NCI-H446 (cell line): ENCODE measurements around the gene DCUN1D1.
A peak's percentile ranks its signal among the peaks of the same experiment; 100 is the strongest.

Experiments
- DNase-seq, 2 experiments: peaks; one replicate each; lab custom pipeline; 2025; lab: John Stamatoyannopoulos, UW

The DCUN1D1 gene

DNA sequence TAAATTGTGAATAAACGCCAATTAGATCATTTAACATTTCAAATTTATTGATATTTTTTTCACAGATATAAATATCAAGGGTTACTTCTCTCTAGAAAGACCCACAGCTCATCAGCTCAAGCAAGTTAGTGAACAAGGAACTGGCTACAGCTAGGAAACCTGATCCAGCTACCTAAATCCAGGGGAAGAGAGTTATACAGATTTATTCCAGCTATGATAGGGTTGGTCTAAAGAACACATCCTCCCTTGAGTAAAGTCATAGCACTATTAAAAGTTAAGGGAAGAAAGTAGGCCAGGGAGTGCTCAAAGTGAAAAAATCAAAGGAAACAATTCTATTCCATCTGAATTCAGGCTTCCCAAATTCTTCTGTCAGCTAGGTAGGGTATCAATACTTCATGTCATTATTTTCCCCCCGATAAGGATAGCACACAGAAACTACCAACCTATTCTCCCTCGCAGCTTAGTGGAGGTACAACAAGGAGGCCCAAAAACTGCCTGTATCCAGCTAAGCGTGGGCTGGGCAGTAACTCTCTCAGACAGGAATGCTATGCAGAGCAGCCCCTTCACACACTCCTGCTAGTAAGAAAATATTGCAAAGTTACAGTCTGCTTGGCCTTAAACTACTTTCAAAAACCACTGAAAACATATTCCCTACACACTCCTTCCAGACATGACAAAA is 44.0 kb downstream of the DCUN1D1 start:
- no peak for DNase-seq

DNA sequence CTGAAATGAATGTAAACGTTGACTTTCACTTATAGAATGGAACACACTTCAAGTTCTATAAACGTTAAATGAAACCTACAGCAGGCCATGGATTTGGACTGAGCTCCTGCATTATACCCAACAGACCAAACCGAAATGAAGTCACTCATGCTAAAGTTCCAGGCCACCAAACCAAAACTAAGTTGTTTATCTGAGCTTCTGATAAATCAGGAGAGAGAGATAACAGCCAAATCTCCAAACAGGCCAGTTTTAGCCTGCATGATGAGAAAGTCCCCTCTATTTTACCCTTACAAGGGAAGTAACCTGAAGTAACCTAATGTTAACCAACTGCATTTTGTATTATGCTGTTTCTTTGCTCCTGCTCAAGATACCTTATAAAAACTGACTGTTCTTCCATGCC is 44.5 kb downstream of the DCUN1D1 start:
- no peak for DNase-seq

DNA sequence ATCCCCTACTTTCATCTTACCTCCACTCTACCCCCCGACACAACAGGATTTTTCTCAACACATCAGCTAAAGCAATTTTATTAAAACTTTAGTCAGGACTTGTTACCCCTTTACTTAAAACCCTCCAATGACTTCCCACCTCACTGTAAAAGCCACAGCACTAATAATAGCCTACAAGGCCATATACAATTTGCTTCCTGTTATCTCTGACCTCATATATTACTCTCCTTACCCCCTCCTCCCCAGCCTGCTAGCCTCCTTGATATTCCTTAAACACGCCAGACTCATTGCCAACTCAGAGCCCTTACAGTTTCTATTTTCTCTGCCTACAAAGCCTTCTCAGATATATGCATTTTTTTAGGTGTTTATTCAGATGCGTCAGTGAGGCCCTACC is 54.4 kb downstream of the DCUN1D1 start:
- DNase-seq = no peak

DNA sequence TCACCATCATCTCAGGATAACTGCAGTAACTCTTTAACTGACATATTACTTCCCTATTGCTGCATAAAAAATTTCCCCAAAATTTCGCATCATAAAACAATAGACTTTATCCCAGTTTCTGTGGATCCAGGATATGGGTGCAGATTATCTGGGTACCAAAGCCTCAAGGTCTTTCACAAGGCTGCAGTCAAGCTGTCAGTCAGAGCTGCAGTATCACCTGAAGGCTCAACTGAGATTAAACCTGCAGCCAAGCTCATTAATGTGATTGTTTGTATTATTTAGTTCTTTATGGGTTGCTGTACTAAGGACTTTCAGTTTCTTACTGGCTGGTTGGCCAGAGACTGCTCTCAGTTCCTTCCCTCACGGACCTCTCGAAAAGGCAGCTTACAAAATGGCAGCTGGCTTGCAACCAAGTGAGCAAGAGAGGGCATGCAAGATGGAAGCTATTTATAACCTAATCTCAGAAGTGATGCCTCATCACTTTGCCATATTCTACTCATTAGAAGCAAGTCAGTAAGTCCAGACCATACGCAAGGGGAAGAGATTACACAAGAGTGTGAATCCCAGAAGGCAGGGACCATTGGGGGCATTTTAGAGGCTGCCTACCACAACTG is 54.9 kb downstream of the DCUN1D1 start:
- DNase-seq = peak in 1 of 2 experiments; percentile 8

DNA sequence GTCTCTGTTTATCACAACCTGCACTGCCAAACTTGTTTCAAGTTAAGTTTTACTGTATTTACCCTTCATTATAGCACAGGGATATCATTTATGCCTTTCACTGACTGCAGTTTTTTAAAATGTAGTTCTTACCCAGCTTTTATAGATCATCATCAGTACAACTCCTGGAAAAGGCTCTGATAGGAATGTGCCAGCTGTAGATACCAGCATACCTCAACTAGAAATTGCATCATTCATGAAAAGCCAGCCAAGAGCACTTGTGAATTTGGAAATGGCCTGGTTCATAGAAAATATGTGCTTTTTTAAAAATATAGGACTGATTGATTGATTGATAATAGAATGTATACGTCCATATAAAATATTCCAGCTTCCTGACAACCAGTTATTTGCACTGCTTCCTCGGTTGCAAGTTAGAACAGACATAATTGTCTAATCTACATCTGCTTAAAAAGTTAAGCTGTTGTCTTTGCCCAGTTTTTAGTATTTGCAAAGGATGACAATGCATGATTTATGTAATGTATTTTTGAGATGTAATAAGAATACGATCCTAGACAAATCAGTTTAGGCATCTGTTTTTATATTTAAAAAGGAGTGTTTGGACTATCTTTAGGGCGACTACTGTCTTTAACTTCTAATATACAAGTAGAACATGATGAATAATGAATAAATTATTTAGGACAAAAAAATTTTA is 58.5 kb downstream of the DCUN1D1 start:
- DNase-seq = no peak

DNA sequence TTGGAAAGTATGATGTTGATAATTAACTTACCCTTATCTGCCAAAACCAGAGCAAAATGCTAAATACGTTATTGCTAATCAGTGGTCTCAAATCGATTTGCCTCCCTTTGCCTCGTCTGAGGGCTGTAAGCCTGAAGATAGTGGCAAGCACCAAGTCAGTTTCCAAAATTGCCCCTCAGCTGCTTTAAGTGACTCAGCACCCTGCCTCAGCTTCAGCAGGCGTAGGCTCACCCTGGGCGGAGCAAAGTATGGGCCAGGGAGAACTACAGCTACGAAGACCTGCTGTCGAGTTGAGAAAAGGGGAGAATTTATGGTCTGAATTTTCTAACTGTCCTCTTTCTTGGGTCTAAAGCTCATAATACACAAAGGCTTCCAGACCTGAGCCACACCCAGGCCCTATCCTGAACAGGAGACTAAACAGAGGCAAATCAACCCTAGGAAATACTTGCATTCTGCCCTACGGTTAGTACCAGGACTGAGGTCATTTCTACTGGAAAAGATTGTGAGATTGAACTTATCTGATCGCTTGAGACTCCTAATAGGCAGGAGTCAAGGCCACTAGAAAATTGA is 59.7 kb downstream of the DCUN1D1 start:
- DNase-seq = no peak

DNA sequence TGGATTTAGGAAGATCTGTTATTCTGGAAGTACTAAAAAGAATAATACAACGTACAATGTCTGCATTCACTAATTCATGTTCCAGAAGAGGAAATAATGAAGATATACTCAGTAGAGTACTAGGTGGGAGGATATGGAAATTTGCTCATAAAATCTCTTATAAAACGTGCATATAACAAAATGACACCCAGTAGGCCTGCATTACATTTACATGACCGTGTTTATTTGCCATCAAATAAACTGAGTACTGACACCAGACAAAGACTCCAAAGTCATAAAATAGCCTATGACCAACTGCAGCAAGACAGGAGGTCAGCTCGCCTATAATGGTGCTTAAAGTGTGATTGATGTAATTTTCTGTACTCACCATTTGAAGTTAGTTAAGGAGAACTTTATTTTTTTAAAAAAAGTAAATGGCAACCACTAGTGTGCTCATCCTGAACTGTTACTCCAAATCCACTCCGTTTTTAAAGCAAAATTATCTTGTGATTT is 60.4 kb downstream of the DCUN1D1 start:
- no peak for DNase-seq

DNA sequence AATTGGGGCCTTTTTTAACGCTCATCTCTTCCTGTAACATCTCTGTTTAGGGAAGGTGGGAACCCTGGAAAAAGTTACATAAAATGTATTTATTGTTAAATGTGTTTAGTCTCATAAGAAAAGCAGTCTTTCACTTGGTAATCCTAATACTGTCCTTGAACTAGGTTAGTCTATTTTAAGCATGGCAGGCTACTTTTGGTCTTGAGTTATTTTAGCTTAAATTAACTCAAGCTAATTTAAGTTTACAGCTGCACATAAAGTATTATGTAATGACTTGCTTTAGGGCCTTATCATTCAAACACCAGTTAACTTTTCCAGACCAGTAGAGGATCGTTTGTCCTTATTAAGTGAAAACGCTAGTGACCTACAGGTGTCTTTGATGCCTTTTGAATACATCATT is 63.2 kb downstream of the DCUN1D1 start:
- no peak for DNase-seq

DNA sequence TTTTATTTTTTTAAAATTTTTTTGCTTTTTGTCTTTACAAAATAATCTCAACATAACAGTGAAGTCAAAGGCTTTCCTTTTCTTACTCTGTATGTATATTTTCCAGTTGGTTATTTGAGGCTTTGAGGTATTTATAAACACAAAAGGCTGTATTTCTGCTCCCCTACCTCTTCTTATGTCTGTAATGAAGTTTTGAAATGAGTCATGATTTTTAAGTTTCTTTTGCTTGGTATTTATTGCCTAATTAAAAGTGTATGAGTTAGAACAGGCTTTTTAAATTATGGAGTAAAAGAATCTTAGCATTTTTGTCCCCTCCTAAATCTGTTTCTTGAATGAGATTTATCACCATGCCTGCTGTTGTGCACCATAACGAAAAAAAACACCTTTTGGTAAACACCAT is 66.0 kb downstream of the DCUN1D1 start:
- DNase-seq = no peak

DNA sequence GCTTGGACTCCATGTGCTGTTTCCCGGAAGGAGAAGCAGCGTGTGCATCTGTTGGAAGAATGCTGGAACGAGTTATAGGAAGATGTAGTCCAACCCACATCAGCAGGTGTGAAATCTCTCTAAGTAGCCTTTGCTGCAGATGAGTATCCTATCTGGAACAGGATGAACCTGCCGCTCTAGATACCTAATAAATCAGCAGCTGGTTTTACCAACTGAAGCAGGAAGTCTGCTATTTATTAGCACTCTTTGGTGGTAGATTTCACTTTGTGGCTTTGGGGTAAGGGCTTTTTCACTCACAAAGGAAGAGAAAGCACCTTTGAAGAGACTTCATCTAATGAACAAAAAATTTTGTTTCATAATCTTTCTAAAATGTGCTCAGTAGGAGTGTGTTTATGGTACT is 66.4 kb downstream of the DCUN1D1 start:
- no peak for DNase-seq

DNA sequence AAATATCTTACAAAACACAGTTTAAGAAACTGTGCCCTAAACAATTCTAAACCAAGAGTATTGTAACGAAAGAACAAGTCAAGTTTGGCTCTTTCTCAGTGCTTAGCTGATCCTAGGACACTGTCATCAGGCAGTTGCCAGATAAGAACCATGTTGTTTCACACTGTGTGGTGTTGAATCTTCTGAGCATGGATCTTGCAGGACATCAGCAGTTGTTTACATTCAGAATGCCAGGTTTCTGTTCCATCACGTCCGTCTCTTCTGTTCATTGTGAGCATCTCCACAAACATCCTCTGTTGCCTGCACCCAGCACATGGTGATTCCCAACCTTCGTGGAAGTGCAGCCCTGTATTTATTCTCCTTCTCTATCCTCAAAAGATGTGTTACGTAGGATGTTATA is 67.9 kb downstream of the DCUN1D1 start:
- DNase-seq = no peak

DNA sequence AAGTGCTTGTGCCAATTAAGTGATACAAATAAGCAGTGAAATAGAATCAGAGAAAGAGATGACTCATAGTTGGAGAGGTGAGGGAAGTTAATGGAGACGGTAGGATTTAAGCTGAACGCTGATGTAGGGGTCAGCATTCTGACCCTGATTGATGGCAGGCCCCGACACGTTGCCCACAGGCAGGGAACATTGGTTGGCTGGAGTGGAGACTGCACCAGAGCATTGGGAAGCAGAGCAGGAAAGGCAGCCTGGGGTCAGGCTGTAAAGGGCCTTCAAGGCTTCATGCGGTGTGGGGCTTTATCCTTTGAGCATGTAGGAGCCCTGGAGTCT is 68.6 kb downstream of the DCUN1D1 start:
- no peak for DNase-seq

DNA sequence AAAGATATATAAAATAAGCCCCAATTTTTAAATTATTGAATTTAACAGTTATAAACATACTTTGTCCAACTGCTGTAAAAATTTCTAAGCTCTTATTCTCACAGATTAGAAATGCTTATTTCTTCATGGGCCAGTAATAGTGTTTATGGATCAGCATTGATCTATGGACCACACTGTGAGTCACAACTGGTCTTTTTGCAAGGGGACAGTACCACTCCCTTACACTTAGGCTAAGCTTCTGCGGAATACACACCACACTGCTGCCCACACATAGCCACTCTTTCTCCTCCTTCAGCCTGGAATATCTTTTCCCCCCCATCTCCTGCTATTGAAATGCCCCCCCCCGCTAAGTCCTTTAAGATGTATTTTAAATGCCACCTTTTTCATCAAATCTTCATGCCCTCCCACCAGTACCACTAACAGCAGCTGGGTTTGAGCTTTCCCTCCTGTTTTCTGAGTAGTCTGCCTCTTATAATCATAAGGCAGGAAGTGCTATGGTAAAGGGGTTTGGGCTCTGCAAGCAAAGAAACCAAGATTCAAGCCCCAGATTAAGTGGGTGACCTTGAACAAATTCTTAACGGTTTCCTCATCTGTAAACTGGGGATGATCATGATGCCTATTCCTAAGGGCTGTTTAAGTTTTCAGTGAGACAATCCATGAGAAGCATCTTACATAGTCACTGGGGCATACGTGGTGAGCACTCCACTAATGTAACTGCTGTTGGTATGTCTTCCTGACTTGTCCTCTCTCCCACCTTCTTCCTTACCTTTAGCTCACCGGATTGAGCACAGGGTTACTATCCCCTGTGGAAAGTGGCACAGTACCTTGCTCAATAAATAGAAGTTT is 69.2 kb downstream of the DCUN1D1 start:
- no peak for DNase-seq

DNA sequence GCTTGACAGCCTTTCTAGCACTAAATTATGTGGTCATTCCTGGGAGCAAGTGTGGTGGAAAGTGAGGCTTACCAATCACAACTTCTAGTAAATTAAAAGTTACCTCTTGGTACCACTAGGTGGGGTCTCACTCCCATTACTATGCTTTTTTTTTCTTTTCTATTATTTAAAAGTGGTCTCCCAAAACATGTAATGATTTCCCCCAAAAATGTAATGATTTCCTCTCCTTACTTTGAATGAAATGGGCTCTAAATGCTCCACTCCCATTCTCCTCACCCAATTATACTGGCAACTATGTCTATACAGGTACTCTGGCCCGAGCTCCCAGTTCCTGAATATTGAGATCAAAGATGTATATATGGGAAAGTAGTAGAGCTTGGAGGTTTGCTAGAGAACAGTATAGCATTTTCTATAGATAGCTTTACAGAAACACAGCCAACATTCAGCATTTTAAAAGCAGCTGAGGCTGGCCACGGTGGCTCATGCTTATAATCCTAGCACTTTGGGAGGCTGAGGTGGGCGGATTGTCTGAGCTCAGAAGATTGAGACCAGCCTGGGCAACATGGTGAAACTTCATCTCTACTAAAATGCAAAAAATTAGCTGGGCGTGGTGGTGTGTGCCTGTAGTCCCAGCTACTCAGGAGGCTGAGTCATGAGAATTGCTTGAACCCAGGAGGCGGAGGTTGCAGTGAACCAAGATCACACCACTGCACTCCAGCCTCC is 70.9 kb downstream of the DCUN1D1 start:
- DNase-seq = no peak

DNA sequence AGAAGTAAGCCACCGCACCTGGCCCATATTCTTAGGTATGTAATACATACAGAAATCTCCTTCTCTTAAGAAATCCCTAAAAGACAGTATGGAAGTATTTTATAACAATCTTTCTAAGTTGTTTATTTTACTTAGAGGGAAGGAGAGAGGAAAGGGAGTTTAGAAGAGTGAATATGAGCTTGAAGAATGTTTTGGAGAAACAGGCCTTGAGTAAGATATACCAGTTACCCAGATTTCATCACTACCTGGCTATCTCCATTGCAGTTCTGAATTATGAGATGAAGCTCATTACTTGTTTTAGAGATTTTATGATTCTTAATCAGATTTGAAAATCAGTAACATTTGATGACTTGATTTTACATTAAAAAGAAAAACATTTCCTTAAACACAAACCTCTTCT is 71.9 kb downstream of the DCUN1D1 start:
- no peak for DNase-seq

DNA sequence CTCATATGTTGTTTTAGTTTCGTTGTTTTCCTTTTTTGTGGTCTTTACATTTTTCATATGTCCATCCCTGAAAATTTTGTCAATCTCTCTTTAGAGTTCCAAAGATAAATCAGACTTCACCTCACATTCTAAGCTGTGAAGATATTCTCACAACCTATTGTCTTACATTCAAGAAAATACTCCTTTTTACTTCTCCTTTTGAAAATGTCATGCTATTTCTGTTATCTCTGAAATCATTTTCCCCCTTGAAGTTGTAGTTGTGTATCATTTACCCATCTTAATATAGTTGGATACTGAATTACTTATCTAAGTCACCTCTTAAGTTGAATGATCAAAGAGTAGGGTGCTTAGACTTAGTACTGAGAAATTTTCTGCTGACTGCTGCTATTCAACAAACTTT is 74.3 kb downstream of the DCUN1D1 start:
- no peak for DNase-seq

DNA sequence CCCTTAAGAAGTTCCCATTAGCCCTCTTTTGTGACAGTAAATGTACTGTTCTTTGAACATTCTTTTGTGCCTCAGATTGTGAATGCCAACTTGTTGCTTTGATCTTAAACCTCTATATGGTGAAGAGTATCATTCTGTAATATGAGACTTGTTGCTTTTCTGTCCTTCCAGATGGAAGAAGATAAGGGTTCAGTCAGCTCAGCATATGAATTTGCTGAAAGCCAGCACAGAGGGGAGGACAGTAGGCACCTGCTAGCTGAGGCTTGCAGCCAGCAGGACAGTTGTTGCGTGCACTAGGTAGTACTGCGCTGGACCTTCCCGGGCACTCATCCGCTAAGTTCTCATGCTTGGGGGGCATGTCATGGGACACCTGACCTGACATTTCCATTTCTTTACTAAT is 74.7 kb downstream of the DCUN1D1 start:
- no peak for DNase-seq

DNA sequence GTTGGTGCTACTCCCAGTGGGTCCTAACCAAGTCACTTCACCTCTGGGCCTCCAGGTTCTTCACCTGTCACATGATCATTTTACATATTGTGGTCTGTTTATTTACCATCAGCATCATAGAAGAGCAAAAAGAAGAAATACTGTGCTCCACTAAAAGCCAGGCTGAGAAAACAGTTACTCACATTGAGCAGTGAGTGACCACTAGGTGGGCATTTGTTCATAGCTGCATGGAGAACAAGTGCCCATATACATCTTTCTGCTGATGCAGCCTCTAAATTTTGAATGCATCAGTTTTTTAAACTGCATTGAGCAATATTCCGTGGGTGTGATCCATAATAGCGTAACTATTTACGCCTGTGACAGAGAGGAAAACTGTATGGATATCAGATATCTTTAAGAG is 76.2 kb downstream of the DCUN1D1 start:
- no peak for DNase-seq

DNA sequence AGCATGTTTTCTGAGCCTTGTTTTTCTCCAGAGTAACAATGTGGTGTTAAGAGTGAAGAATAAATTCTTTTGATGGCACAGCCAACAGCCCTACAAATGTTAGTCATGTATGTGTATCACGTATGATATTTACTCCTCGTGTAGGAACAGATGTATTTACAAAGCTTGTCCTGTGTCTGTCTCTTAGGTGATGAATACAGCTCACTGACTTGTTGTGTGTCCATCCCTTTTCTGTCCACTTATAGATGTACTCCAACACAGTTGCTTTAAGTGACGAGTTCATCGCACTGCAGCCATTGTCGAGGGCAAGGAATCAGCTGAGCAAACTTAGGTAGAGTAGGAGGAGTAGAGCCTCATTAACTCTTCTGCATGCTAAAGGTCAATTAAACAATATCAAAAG is 78.1 kb downstream of the DCUN1D1 start:
- DNase-seq = no peak

DNA sequence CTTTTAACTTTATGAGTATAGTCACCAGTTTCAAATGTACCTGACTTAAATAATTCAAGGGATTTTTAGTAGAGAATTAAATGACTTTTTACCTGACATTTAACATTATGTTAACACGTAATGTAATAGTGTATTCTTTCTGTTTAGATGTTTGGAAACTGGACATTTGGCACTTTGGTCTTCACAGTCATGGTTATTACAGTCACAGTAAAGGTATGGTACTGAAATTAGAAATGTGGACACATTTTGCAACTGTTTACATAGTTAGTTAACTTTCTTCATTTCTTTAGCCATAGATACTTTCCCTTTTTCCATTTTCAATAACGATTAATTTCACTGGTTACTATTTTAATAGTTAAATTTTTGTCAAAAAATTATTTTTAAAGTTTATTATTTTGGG is 83.8 kb downstream of the DCUN1D1 start:
- no peak for DNase-seq

DNA sequence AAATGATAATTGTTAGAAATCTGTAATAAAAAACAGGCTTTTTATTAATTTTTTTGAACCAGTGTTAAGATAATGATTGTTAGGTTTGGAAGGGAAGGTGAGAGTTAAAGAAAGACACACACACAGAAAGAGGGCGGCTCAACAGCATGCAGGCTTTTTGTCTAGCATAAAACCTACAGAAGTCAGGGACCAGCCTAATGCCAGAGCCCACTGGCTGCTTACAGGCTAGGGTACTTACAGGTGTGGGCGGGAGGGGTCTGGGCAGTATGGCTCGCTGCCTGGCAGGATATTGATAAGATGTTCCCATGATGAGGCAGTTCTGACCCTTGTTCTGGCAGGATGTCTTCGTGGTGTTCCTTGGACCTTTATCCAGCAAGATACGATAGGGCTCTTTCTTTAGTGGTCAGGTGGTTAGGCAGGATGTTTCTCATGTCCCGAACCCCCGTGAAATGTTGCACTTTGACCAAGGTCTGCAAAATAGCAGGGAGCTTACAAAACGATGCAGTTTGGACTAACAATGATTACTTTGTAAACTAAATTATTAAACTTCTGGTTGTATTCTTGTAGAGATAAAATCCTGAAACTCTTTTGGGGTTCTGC is 84.7 kb downstream of the DCUN1D1 start:
- DNase-seq = no peak
